T-helper 22 cell (primary cell): Measurements from ENCODE around the gene TSBP1.
"Not testable (repeated sequence)": the region's sequence is repeated elsewhere in the genome, so short reads cannot be mapped to it uniquely, and the experiment has no call there.

Experiments
- DNase-seq: peaks from one replicate; pipeline ENCODE4 v3.0.0-alpha.2; 2020; ENCODE audit warnings: low read depth

TSBP1 gene

DNA sequence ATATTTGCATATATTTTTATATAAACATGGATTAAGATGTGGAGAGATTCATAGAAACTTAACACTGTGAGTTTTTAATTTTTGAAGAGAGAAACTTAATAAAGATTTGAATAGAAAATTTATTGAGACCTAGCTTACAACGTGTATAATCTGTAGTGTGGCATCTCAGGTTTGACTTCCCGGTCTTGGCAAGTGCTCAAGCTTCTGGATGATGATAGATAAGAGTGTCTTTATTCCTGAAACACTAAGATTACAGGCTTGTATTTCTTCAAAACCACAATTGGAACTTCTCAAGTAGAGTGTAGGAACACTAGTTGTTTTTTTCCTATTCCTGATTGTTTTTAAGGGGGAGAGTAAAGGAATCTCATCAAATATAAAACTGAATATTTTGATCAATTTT lies 83.3 kb downstream of the TSBP1 start:
- DNase-seq: no peak

DNA sequence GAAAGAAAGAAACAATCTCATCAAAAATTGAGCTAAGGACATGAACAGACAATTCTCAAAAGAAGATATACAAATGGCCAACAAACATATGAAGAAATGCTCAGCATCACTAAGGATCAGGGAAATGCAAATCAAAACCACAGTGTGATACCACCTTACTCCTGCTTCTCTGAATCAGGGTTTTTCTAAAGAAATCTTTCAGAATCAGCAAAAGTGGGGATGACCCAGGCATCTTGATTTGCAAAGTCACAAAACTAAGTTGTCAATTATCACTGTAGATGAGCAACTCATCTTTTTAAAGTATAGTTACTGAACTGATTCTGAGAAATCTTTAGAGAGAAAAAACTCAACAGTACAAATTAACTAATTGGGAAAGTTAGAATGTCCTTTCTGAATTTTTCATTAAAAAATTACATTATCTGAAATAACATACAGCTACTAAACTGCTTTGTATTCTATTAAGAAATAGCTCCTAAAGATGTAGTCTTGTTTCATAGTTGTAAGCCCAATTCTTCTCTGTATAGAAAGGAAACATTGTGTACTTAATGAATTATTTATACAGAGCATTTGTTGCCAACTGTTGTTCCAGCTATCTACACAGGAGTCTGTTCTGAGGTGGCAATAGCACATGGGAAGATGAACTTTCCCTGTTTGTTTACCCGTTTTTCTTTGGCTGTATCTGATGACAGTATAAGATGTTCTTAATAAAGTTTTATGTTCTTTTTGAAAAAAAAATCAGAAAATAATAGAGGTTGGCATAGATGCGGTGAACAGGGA lies 97.7 kb downstream of the TSBP1 start:
- DNase-seq: not testable (repeated sequence)

DNA sequence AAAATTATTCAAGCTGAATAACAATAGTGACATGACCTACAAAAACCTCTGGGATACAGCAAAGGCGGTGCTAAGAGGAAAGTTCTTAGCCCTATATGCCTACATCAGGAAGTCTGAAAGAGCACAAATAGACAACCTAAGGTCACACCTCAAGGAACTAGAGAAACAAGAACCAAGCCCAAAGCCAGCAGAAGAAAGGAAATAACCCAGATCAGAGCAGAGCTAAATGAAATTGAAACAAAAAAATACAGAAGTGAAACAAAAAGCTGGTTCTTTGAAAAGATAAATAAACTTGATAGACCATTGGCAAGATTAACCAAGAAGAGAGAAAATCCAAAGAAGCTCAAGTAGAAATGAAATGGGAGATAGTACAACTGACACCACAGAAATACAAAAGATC lies 100.3 kb downstream of the TSBP1 start:
- DNase-seq: no peak

DNA sequence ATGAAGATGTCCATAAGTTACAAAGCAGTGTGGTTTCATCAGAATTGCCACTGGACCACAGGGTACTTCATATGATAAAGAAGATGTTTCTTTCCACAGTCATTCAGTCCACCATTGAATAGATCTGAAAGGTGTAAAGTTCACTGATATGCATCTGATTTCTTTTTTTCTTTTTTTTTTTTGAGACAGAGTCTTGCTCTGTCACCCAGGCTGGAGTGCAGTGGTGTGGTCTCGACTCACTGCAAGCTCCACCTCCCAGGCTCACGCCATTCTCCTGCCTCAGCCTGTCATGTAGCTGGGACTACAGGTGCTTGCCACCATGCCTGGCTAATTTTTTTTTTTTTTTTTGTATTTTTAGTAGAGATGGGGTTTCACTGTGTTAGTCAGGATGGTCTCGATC lies 103.2 kb downstream of the TSBP1 start:
- not testable (repeated sequence) for DNase-seq

DNA sequence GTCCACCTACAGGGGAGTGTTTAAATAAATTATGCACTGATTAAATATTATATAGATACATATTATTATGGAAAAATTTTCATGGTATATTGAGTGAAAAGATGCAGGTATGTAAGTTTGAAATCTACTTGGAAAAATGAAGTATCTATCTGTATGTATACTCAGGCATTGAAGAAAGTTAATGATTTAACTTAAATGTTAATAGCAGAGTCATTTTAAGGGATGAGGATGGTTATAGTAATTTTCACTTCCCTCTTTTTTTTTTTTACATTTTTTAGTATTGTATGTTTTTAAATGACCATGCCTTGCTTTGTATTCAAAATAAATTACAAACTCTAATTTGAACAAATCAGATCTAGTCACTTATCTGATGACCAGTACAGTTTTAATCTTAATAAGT lies 104.7 kb downstream of the TSBP1 start:
- no peak for DNase-seq

DNA sequence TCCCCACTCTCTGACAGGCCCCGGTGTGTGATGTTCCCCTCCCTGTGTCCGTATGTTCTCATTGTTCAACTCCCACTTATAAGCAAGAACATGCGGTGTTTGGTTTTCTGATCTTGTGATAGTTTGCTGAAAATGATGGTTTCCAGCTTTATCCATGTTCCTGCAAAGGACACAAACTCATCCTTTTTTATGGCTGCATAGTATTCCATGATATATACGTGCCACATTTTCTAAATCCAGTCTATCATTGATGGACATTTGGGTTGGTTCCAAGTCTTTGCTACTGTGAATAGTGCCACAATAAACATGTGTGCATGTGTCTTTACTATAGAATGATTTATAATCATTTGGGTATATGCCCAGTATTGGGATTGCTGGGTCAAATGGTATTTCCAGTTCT lies 114.4 kb downstream of the TSBP1 start:
- DNase-seq: not testable (repeated sequence)

DNA sequence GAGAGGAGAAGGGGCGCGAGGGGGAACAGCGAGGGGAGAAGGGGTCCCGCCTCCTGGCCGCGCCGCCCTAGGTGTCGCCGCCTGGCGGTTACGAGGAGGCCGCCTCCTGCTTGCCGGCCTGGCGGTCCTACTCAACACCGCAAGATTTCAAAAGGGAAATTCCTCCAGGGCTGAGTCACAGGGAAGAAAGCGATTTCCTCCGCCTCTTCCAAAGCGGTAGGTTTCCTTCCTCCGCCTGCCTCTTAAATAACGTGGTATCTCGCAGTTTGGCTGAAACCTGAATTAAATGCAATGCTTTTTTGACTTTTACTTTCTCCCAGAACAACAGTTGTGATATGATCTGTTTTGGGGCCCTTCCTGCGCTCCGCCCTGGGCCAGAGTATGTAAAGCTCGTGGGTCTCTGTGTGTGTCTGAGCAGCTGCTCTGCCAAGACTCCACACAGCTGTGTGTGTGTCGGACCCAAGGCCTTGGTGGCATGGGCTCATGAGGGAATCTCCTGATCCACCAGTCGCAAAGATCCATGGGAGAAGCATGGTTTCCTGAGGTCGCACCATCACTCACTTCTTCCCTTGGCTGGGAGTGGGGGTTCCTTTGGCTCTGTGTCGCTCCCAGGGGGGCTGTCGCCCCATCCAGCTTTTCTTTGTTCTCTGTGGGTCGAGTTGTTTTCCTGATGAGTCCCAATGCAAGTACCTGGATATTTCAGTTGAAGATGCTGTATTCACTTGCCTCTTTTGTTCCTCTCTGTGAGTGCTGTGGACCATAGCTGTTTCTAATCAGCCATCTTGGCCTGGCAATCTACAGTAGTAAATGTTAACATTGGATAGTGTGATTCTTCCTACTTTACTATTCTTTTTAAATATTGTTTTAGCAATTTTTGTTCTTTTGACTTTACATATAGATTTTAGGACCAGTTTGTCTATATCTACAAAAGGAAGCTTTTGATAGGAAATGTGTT lies 116.2 kb downstream of the TSBP1 start:
- peak; percentile 23 for DNase-seq

DNA sequence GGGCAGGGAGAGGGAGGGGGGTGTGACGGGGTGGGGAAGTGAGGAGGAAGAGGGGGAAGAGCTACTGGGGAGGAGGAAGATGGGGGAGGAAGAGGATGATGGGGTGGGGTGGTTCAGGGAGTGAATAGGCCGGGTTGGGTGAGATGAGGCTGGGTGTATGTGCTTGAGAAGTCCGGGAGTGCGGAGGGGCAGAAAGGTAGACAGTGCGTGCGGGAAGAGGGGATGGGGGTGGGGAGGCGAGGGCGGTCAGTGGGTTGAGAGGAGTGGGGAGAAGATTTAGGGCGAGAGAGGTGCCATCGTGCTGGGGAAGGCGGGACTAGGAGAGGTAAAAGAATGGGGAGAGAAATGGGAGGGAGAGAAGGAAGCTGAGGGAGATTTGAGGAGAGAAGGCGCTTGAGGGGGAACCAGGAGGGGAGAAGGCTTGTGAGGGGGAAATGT lies 116.9 kb downstream of the TSBP1 start:
- DNase-seq: no peak

DNA sequence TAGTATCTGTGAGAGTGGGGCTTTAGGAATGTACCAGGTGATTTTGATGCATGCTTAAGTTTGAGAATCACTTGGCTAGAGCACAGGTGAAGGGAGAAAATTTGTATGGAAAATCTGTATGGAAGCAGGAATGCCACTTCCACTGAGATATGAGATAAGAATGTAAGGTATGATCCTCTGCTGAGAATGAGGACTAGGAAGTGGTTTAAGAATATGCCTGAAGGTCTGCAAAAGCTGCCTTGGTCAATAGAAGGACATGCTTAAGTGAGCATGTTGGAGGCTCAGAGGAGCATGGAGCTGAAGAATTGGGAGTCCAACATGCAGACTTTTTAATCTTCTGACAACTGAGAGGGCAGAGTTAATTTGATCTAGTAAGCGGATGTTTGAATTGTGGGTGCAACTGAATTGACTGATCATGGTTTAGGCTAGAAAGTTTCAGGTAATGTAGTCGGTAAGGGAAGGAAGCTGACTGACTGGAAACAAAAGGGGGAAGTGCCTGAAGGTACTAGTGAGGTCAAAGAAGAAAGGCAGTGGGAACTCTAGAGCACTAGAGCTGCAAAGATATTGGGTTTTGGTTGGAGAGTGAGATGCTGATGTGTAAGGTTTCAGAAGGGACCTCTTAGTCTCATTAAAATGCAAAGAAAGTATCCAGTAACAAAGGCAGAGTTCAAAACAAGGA lies 119.2 kb downstream of the TSBP1 start:
- no peak for DNase-seq

DNA sequence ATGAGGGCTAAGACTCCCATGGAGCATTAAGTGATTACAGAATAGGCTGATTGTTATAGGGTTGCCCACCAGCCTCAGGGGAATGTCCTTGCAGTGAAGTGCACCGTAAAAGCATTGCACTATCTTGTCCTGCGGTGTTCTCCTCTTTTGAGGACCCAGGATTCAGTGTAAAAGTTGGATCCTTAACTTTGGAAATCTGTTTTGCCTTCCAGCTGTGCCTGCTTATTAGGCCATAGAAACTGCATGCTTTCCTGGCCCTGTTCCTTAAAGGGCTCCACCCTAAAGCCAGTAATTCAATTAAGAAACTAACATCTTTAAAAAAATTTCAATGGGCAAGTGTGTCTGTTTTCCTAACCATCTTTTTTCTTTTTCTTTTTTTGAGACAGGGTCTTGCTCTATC lies 122.4 kb downstream of the TSBP1 start:
- no peak for DNase-seq

DNA sequence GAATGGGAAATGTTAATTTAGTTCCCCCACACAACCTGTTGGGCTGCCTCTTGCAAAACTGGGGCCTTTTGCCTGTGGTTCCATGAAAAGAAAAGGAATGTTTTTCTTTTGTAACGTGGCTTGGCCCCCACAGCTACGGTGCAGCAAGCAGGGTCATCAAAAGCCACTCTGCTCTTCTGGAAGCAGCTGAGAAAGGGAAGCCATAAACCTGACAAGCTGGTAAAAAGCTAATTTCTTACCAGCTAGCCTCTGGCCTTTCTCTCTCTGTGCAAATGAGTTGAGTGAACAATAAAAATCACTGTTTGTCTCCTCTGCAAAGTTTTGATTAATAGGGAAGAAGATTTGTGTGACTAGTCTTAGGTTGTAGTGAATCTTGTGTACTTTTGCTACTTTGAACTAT lies 124.3 kb downstream of the TSBP1 start:
- no peak for DNase-seq

DNA sequence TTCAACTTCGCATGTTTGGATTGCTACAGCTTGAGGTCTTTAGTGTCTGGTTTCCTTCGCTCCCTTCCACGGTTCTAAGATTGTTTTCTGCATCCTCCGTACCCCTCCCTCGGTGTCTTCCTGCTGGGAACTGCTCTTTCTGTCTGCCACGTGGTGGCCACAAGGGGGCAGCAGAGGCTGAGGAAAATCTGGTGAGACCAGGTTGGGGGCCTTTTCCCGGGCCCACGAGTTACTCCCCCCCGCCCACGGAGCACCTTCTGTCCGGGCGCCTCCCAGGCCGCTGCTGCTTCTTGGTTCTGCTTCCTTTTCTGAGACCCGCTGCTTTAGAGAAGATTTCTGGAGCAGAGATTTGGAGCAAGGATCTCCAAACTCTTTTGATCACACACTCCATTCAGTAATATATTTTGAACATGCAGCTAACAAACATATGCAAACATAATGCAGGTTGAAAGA lies 126.7 kb downstream of the TSBP1 start:
- peak; percentile 36 for DNase-seq

DNA sequence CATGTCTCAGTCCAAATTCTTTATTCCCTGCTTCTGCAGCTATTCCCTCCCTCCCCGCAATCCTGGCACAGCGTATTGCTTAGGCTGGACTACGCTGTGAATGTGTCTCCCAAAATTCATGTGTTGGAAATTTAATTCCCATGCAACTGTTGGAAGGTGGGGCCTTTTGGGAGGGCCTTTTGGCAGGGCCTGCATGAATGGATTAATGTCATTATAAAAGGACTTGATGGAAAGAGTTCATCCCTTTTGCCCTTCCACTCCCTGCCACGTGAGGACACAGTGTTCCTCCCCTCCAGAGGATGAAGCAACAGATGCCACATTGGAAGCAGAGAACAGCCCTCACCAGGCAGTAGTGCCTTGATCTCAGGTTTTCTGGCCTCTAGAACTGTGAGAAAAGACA lies 127.4 kb downstream of the TSBP1 start:
- no peak for DNase-seq
